SK-N-SH (cell line): Measurements from ENCODE around the gene PCNX3.

Experiments used
- GATA2 ChIP-seq: sonication (generic); formaldehyde crosslinking; IDR thresholded peaks from 2 replicates; pipeline ENCODE4 v1.5.0; 2020; ENCODE audit warnings: mild to moderate bottlenecking, missing genetic modification reagents
- REST ChIP-seq: IDR thresholded peaks from 2 replicates; pipeline ENCODE4 v1.6.1; 2012; ENCODE audit warnings: mild to moderate bottlenecking, low read depth, low read length, moderate library complexity

DNA sequence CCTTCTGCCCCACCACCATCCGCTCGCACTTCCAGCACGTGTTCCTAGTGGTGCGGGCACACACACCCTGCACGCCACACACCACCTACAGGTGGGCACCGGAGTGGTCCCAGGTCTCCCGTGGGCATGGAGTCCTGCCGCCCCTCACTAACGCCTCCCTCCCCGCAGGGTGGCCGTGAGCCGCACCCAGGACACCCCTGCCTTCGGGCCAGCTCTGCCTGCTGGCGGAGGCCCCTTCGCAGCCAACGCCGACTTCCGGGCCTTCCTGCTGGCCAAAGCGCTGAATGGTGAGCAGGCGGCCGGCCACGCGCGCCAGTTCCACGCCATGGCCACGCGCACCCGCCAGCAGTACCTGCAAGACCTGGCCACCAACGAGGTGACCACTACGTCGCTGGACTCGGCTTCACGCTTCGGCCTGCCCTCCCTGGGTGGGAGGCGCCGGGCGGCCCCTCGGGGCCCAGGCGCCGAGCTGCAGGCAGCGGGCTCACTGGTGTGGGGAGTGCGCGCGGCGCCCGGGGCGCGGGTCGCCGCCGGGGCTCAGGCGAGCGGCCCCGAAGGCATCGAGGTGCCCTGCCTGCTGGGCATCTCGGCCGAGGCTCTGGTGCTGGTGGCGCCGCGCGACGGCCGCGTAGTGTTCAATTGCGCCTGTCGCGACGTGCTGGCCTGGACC lies 30.8 kb downstream of the PCNX3 start:
- TF ChIP-seq REST (no peak), GATA2 (CRISPR knock-in tag) (no peak)
